H1 (cell line): Measurements from ENCODE around the gene ZBTB20. TPM values are rescaled to one million over a fixed set of nuclear protein-coding genes. Genes with fewer than 3 reads are reported as not detected.

ENCODE experiments used
- CTCF ChIA-PET: fragments of 300-600 bp; sonication (Branson Sonifier 250); formaldehyde crosslinking; loops from one replicate; lab custom pipeline; 2021; ENCODE audit not compliant: partially characterized antibody; lab: Charles Lee
- POLR2A ChIA-PET: fragments of 300-600 bp; sonication (Branson Sonifier 250); formaldehyde crosslinking; loops from one replicate; lab custom pipeline; 2021; ENCODE audit warnings: inconsistent platforms; ENCODE audit not compliant: partially characterized antibody; lab: Charles Lee
- DNase-seq, 2 experiments: peaks; one replicate each; pipeline versions ENCODE4 v3.0.0 to v3.0.0-alpha.2; 2010 to 2022; ENCODE audit warnings: low spot score in 2 of 2, low read depth in 1 of 2, mixed read lengths in 1 of 2
- FAIRE-seq: peaks from 2 replicates; lab custom pipeline; 2011; peaks lifted over from hg19 to GRCh38; lab: Jason Lieb, UNC
- H2AFZ ChIP-seq: 2 replicates; pipeline ENCODE4 v1.8.1; 2012; ENCODE audit warnings: low read length, inconsistent platforms
- H2AK5ac ChIP-seq: 2 replicates; pipeline ENCODE4 v1.6.1; 2013; ENCODE audit warnings: low read depth, low read length
- H2BK120ac ChIP-seq: replicated peaks from 2 replicates; pipeline ENCODE3; 2013; ENCODE audit warnings: low read depth, low read length, inconsistent platforms
- H2BK12ac ChIP-seq: 2 replicates; pipeline ENCODE4 v1.6.1; 2013; ENCODE audit warnings: low read depth, low read length
- H2BK15ac ChIP-seq: 2 replicates; pipeline ENCODE4 v1.6.1; 2013; ENCODE audit warnings: low read length
- H2BK20ac ChIP-seq: 2 replicates; pipeline ENCODE4 v1.6.1; 2013; ENCODE audit warnings: low read length
- H2BK5ac ChIP-seq: 2 replicates; pipeline ENCODE4 v1.6.1; 2013; ENCODE audit warnings: low read depth, low read length
- H3K14ac ChIP-seq: 2 replicates; pipeline ENCODE4 v1.6.1; 2013; ENCODE audit warnings: inconsistent platforms; ENCODE audit not compliant: insufficient read length
- H3K18ac ChIP-seq: 2 replicates; pipeline ENCODE4 v1.6.1; 2013; ENCODE audit warnings: low read length; ENCODE audit errors: extremely low read depth
- H3K23ac ChIP-seq: 2 replicates; pipeline ENCODE4 v1.6.1; 2013; ENCODE audit warnings: inconsistent platforms; ENCODE audit not compliant: insufficient read length
- H3K23me2 ChIP-seq: 2 replicates; pipeline ENCODE4 v1.6.1; 2013; ENCODE audit warnings: low read depth, low read length
- H3K27ac ChIP-seq: 2 replicates; pipeline ENCODE4 v1.6.1; 2011; ENCODE audit warnings: low read depth, low read length, inconsistent platforms
- H3K27me3 ChIP-seq, 4 experiments: replicated peaks in 1 of 4; 1 replicate in 1 of 4; 2 replicates in 3 of 4; pipeline versions ENCODE4 v1.6.1 to v1.8.1; 2011 to 2013; ENCODE audit warnings: low read length in 3 of 4, mild to moderate bottlenecking in 3 of 4, inconsistent platforms in 2 of 4, mixed read lengths in 2 of 4, moderate library complexity in 1 of 4; ENCODE audit not compliant: control insufficient read depth in 3 of 4, insufficient read depth in 3 of 4; ENCODE audit errors: extremely low read depth in 1 of 4
- H3K36me3 ChIP-seq, 4 experiments: 2 replicates each; pipeline versions ENCODE4 v1.6.1 to v1.8.1; 2011 to 2013; ENCODE audit warnings: mild to moderate bottlenecking in 4 of 4, low read length in 3 of 4, moderate library complexity in 2 of 4, control low read depth in 1 of 4, inconsistent platforms in 1 of 4; ENCODE audit not compliant: insufficient read depth in 4 of 4, control insufficient read depth in 2 of 4
- H3K4ac ChIP-seq: replicated peaks from 2 replicates; pipeline ENCODE3; 2013; ENCODE audit warnings: low read length, low read depth, mixed read lengths, inconsistent platforms; ENCODE audit not compliant: insufficient read length
- H3K4me1 ChIP-seq, 4 experiments: replicated peaks in 1 of 4; 1 replicate in 1 of 4; 2 replicates in 3 of 4; pipeline versions ENCODE4 v1.6.1 to v1.8.1; 2011 to 2013; ENCODE audit warnings: low read length in 3 of 4, inconsistent platforms in 2 of 4, mixed read lengths in 1 of 4; ENCODE audit not compliant: insufficient read depth in 4 of 4, control insufficient read depth in 3 of 4
- H3K4me2 ChIP-seq, 2 experiments: 2 replicates each; pipeline versions ENCODE4 v1.6.1 to v1.8.1; 2011 to 2013; ENCODE audit warnings: low read depth in 2 of 2, low read length in 2 of 2, control low read depth in 1 of 2, inconsistent platforms in 1 of 2, mild to moderate bottlenecking in 1 of 2; ENCODE audit not compliant: insufficient read depth in 1 of 2
- H3K4me3 ChIP-seq, 4 experiments: fragments of 200-600, 300-600 bp in 1 of 4; sonication (generic), shearing (Covaris generic), sonication (Bioruptor Twin) in 1 of 4; 2 replicates each; pipeline versions ENCODE4 v1.5.1 to v1.8.1; 2011 to 2016; ENCODE audit warnings: low read length in 4 of 4, low read depth in 3 of 4, control low read depth in 2 of 4, inconsistent platforms in 2 of 4, mild to moderate bottlenecking in 2 of 4, mixed read lengths in 1 of 4, moderate library complexity in 1 of 4; ENCODE audit not compliant: insufficient read depth in 2 of 4; ENCODE audit errors: extremely low read depth in 1 of 4
- H3K56ac ChIP-seq: replicated peaks from 2 replicates; pipeline ENCODE3; 2013; ENCODE audit warnings: low read depth, mild to moderate bottlenecking, mixed read lengths, low read length, inconsistent platforms; ENCODE audit not compliant: insufficient read length
- H3K79me1 ChIP-seq: 2 replicates; pipeline ENCODE4 v1.6.1; 2013; ENCODE audit warnings: low read depth, low read length, control low read depth
- H3K79me2 ChIP-seq, 2 experiments: 2 replicates each; pipeline versions ENCODE4 v1.6.1 to v1.8.1; 2012 to 2013; ENCODE audit warnings: low read length in 2 of 2, mild to moderate bottlenecking in 2 of 2, inconsistent platforms in 1 of 2; ENCODE audit not compliant: insufficient read depth in 2 of 2, control insufficient read depth in 1 of 2
- H3K9ac ChIP-seq, 4 experiments: replicated peaks in 1 of 4; 1 replicate in 1 of 4; 2 replicates in 3 of 4; pipeline versions ENCODE4 v1.6.1 to v1.8.1; 2011 to 2013; ENCODE audit warnings: low read depth in 3 of 4, low read length in 3 of 4, control low read depth in 2 of 4, mild to moderate bottlenecking in 2 of 4, moderate library complexity in 2 of 4, inconsistent platforms in 1 of 4; ENCODE audit errors: extremely low read depth in 1 of 4
- H3K9me3 ChIP-seq, 2 experiments: 2 replicates each; pipeline versions ENCODE4 v1.6.1 to v1.8.1; 2012 to 2013; ENCODE audit warnings: mild to moderate bottlenecking in 2 of 2, moderate library complexity in 2 of 2, control low read depth in 1 of 2, inconsistent platforms in 1 of 2, low read depth in 1 of 2, low read length in 1 of 2, mixed read lengths in 1 of 2; ENCODE audit not compliant: insufficient read depth in 2 of 2
- H4K20me1 ChIP-seq, 2 experiments: replicated peaks in 1 of 2; 2 replicates each; pipeline versions ENCODE3 to v1.8.1; 2011 to 2013; ENCODE audit warnings: inconsistent platforms in 2 of 2, low read length in 2 of 2, mild to moderate bottlenecking in 1 of 2; ENCODE audit not compliant: insufficient read depth in 2 of 2, control insufficient read depth in 1 of 2
- H4K5ac ChIP-seq: 2 replicates; pipeline ENCODE4 v1.6.1; 2013; ENCODE audit warnings: low read length, low read depth, mixed read lengths, inconsistent platforms; ENCODE audit not compliant: insufficient read length
- H4K8ac ChIP-seq: 2 replicates; pipeline ENCODE4 v1.8.0; 2013; ENCODE audit warnings: mild to moderate bottlenecking, moderate library complexity, low read length, inconsistent platforms; ENCODE audit not compliant: insufficient read depth; ENCODE audit errors: extremely low read depth
- H4K91ac ChIP-seq: replicated peaks from 2 replicates; pipeline ENCODE3; 2013; ENCODE audit warnings: low read length, mixed read lengths, inconsistent platforms; ENCODE audit not compliant: insufficient read length
- BRCA1 ChIP-seq: IDR thresholded peaks from 2 replicates; pipeline ENCODE4 v1.6.1; 2012; ENCODE audit warnings: low read depth, low read length, improper control_type of control experiment
- CEBPB ChIP-seq: IDR thresholded peaks from 2 replicates; pipeline ENCODE4 v1.6.1; 2012; ENCODE audit warnings: low read depth, low read length
- EP300 ChIP-seq, 2 experiments: IDR thresholded peaks; 1 replicate in 1 of 2; 2 replicates in 1 of 2; pipeline ENCODE4 v1.6.1; 2011 to 2012; ENCODE audit warnings: low read depth in 2 of 2, low read length in 2 of 2, mild to moderate bottlenecking in 2 of 2, borderline replicate concordance in 1 of 2, inconsistent platforms in 1 of 2, moderate library complexity in 1 of 2
- EZH2 ChIP-seq: fragments of 200-600 bp; sonication (generic); IDR thresholded peaks from 2 replicates; pipeline ENCODE4 v1.7.1; 2012; ENCODE audit warnings: low read depth, mild to moderate bottlenecking, moderate library complexity, low read length, inconsistent platforms; ENCODE audit not compliant: severe bottlenecking
- JUND ChIP-seq: IDR thresholded peaks from 2 replicates; pipeline ENCODE4 v1.6.1; 2011; ENCODE audit warnings: mild to moderate bottlenecking, improper control_type of control experiment, low read length
- POLR2AphosphoS5 ChIP-seq: IDR thresholded peaks from 2 replicates; pipeline ENCODE4 v1.6.1; 2011; ENCODE audit warnings: low read depth, low read length
- RFX5 ChIP-seq: IDR thresholded peaks from 2 replicates; pipeline ENCODE4 v1.6.1; 2011; ENCODE audit warnings: low read depth, low read length, improper control_type of control experiment, borderline replicate concordance
- RXRA ChIP-seq: IDR thresholded peaks from 2 replicates; pipeline ENCODE4 v1.6.1; 2011; ENCODE audit warnings: low read depth, mild to moderate bottlenecking, low read length, moderate library complexity; ENCODE audit not compliant: insufficient read depth
- SIRT6 ChIP-seq: IDR thresholded peaks from one replicate; pipeline ENCODE4 v1.7.1; 2012; ENCODE audit warnings: low read length, inconsistent platforms
- SP1 ChIP-seq: IDR thresholded peaks from 2 replicates; pipeline ENCODE4 v1.6.1; 2011; ENCODE audit warnings: low read depth, low read length
- TAF7 ChIP-seq: optimal IDR thresholded peaks from 2 replicates; pipeline ENCODE3; 2011; ENCODE audit warnings: low read depth, mild to moderate bottlenecking, inconsistent platforms, low read length, moderate library complexity, borderline replicate concordance
- WGBS, 2 experiments: shearing (Covaris generic) in 1 of 2; methylation state at CpG; one replicate each; pipeline versions ENCODE4 v1.1.6 to v1.1.7; 2013 to 2015; ENCODE audit warnings: low lambda C conversion rate in 2 of 2, mixed read lengths in 2 of 2, inconsistent platforms in 1 of 2, low coverage in 1 of 2, missing lambda C conversion rate in 1 of 2; ENCODE audit not compliant: insufficient replicate concordance in 2 of 2, insufficient coverage in 1 of 2, insufficient read length in 1 of 2; ENCODE audit errors: extremely low coverage in 1 of 2, missing lambda C conversion rate in 1 of 2; 5-methylcytosine and 5-hydroxymethylcytosine counted together
- polyA plus RNA-seq, 7 experiments: library from polyadenylated mRNA; depleted of rRNA in 3 of 7; stranded (reverse) in 5 of 7; unstranded in 2 of 7; fragments of >200 nt in 5 of 7; fragments of 200-250 nt in 2 of 7; gene quantifications; 1 replicate in 5 of 7; 2 replicates in 1 of 7; 4 replicates in 1 of 7; pipeline versions ENCODE4 v1.2.1 to v1.2.3, GENCODE V29; 2011 to 2013; ENCODE audit warnings: missing spikeins in 2 of 7, mixed read lengths in 2 of 7
- total RNA-seq: library from RNA; stranded (reverse); fragmentation: NEBNext Ultra II Directional; extraction: Animal tissue kit (Norgen Biotek cat#: 25700); gene quantifications from 2 replicates; pipeline ENCODE4 v1.2.1, GENCODE V29; 2021

Gene ZBTB20
- total and polyA plus RNA-seq, 2 of the 8 experiments (the other 6 are each of a cell fraction or from before 2014, with no cell fraction given): 0.35 to 1.3 TPM

DNA sequence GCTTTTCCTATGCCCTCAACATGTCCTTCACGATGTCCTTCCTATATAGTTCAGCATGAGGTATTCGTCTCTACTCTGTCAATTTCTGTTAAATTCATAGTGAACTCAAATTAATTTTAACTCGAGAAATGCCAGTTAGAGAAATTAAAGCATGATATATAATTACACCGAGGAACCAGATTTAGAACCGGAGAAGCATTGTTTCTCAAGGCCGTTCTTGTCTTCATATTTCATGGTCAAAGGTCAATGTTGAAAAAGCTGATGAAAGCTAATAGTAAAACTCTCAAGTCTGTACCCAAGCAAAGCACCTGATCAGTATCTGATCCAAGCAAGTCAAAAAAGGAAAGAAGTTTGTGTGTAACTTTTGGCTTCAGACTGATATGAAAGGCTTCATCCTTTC, 163.8 kb downstream of the ZBTB20 start:
- no peaks in the 10 kb centered on the region for H3K36me3 ChIP-seq
- no peak overlapping the region for H3K4ac ChIP-seq
- no peaks in the 10 kb centered on the region for H3K23me2 ChIP-seq
- H3K4me3 ChIP-seq: no peak overlapping the region
- no peaks in the 10 kb centered on the region for H3K79me2 ChIP-seq
- no peak for FAIRE-seq
- CTCF ChIA-PET: interaction anchor here (0.6 kb wide), 1 partner anchor 10 kb away, joined by 3 read pairs; no protein-coding TSS in a partner anchor
- no peaks in the 10 kb centered on the region for H3K27me3 ChIP-seq
- H2BK12ac ChIP-seq: no peak overlapping the region
- no peak overlapping the region for H3K23ac ChIP-seq
- no peaks in the 10 kb centered on the region for H4K20me1 ChIP-seq
- WGBS, 2 experiments: 87% methylated on average over 6 of the region's 6 CpGs; no CpG with 5 or more reads in 1 of the 2 experiments
- H3K9me3 ChIP-seq: no peaks in the 10 kb centered on the region
- no peak overlapping the region for H3K56ac ChIP-seq
- no peak overlapping the region for H3K18ac ChIP-seq
- POLR2A ChIA-PET: no interaction called here
- H3K4me2 ChIP-seq: no peak overlapping the region
- H2BK20ac ChIP-seq: no peak overlapping the region
- H4K91ac ChIP-seq: no peak overlapping the region
- no peak overlapping the region for H2BK15ac ChIP-seq
- H3K27ac ChIP-seq: no peak overlapping the region
- no peak overlapping the region for H4K8ac ChIP-seq
- H2BK120ac ChIP-seq: no peak overlapping the region
- no peaks in the 10 kb centered on the region for H3K4me1 ChIP-seq
- no peak for DNase-seq
- no peaks in the 10 kb centered on the region for H3K79me1 ChIP-seq
- H4K5ac ChIP-seq: no peak overlapping the region
- H2BK5ac ChIP-seq: no peak overlapping the region
- no peak overlapping the region for H2AFZ ChIP-seq
- H3K14ac ChIP-seq: no peak overlapping the region
- TF ChIP-seq SIRT6 (no peak), CEBPB (no peak), SP1 (no peak), EP300 (IDR thresholded peaks at IDR 0.05; ENCODE audit: borderline replicate concordance in 1 of 2, low read depth in 2 of 2, low read length in 2 of 2) (no peak), EZH2 (no peak), JUND (no peak), TAF7 (no peak), POLR2AphosphoS5 (no peak), RFX5 (no peak), BRCA1 (no peak), RXRA (no peak)
- no peak overlapping the region for H3K9ac ChIP-seq
- H2AK5ac ChIP-seq: no peak overlapping the region
